Measurements from ENCODE around the gene LRRK1.

- TF ChIP-seq CTCF (IDR thresholded peaks at IDR 0.05) (no peak), EZH2 (IDR thresholded peaks at IDR 0.05; ENCODE audit: borderline replicate concordance, insufficient read depth, low read depth, low read length, poor library complexity, severe bottlenecking) (no peak)
These were observed 106.3 kb downstream of the LRRK1 start for GRCh38 chr15:101025501-101025885.
